Measurements from ENCODE around the gene NTHL1.

NTHL1 gene

DNA sequence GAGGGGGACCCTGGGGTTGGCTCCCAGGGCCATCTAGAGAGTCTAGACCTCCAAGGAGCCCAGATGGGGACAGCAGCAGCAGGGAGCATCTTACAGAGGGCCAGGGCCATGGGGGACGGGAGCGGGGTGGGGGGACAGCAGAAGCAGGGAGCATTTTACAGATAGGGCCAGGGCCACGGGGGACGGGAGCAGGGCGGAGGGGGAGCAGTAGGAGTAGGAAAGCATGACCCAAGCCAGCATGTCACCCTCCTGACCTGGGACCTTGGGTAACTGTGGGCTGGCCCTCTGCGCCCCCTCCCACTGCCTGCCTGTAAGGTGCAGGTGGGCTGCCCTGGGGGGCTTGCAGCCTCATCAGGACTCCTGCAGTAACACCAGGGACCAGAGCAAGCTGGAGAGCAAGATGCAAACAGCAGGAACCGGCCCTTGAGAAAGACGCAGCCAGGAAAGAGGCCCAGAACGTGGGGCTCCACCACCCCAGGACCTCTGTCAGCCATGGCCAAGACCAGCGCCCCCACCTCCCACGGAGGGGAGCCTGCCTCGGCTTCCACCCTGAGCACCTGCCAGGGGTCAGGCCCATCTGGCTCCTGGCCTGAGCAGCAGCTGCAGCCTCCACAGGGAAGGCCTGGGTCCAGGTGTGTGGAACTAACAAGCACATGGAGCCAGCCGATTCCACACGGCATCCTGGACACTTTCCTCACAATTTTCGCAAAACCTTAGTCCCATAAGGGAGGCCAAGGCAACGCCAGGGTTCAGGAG lies 40.4 kb downstream of the NTHL1 start:
- peaks cover 1% of the 10 kb centered on the region for H3K9me3 ChIP-seq (ENCODE audit: insufficient read depth, low read depth, low read length)
- no peak overlapping the region for H4K8ac ChIP-seq (ENCODE audit: low read depth, low read length)
- H3K4ac ChIP-seq (ENCODE audit: low read depth, low read length): peak overlapping the region; percentile 41
- no peak overlapping the region for H2BK12ac ChIP-seq (ENCODE audit: low read length)
- H2BK120ac ChIP-seq (ENCODE audit: insufficient read depth, low read length, poor library complexity): no peak overlapping the region
- H2AK5ac ChIP-seq (ENCODE audit: low read length): no peak overlapping the region
- H3K79me1 ChIP-seq (ENCODE audit: low read length): peaks cover 7% of the 10 kb centered on the region
- peaks cover 13% of the 10 kb centered on the region for H3K79me2 ChIP-seq (ENCODE audit: control insufficient read depth, insufficient read depth, low read length, poor library complexity)
- H4K91ac ChIP-seq (ENCODE audit: low read depth, low read length): no peak overlapping the region
- H3K18ac ChIP-seq (ENCODE audit: low read length): no peak overlapping the region
- H3K36me3 ChIP-seq (ENCODE audit: control insufficient read depth in 1 of 2, insufficient read depth in 2 of 2, low read length in 2 of 2): peaks cover 20 to 22% of the 10 kb centered on the region in 2 experiments
- no peak overlapping the region for H3K23ac ChIP-seq (ENCODE audit: low read length)
- H3K27ac ChIP-seq (ENCODE audit: low read depth, low read length): no peak overlapping the region
- peaks cover 13 to 26% of the 10 kb centered on the region in 2 experiments for H3K4me1 ChIP-seq (ENCODE audit: control insufficient read depth in 1 of 2, insufficient read depth in 2 of 2, low read length in 2 of 2)
- H3K4me2 ChIP-seq (ENCODE audit: low read length): no peak overlapping the region
- H2BK5ac ChIP-seq (ENCODE audit: low read depth, low read length, poor library complexity): no peak overlapping the region
- H3K9ac ChIP-seq (ENCODE audit: low read length): no peak overlapping the region
- no peak overlapping the region for H2AFZ ChIP-seq (ENCODE audit: insufficient read depth, low read length, poor library complexity)
- no peak for DNase-seq
- H3K27me3 ChIP-seq (ENCODE audit: insufficient read depth, low read length): no peaks in the 10 kb centered on the region
- H3K14ac ChIP-seq (ENCODE audit: low read length): no peak overlapping the region
- no CpG with 5 or more reads among the region's 16 CpGs for WGBS (ENCODE audit: extremely low coverage, insufficient coverage, insufficient read length)
- H3K4me3 ChIP-seq (ENCODE audit: low read depth, low read length): no peak overlapping the region
- H4K12ac ChIP-seq (ENCODE audit: low read depth, low read length): no peak overlapping the region

GRCh38 chr16:2006317-2006716 lies 41.3 kb downstream of the NTHL1 start:
- Histone ChIP-seq H4K8ac (ENCODE audit: low read depth, low read length) (no peak overlapping the region), H3K18ac (ENCODE audit: low read length) (peak overlapping the region; percentile 15), H4K91ac (ENCODE audit: low read depth, low read length) (no peak overlapping the region), H3K4me3 (ENCODE audit: low read depth, low read length) (no peak overlapping the region), H3K4me2 (ENCODE audit: low read length) (no peak overlapping the region), H4K12ac (ENCODE audit: low read depth, low read length) (no peak overlapping the region), H3K27ac (ENCODE audit: low read depth, low read length) (no peak overlapping the region), H3K23ac (ENCODE audit: low read length) (no peak overlapping the region), H2AK5ac (ENCODE audit: low read length) (no peak overlapping the region), H2BK5ac (ENCODE audit: low read depth, low read length, poor library complexity) (no peak overlapping the region), H2BK12ac (ENCODE audit: low read length) (no peak overlapping the region), H3K9ac (ENCODE audit: low read length) (no peak overlapping the region), H3K79me2 (ENCODE audit: control insufficient read depth, insufficient read depth, low read length, poor library complexity) (peaks cover 13% of the 10 kb centered on the region), H3K9me3 (ENCODE audit: insufficient read depth, low read depth, low read length) (peaks cover 1% of the 10 kb centered on the region), H3K79me1 (ENCODE audit: low read length) (peaks cover 7% of the 10 kb centered on the region), H3K27me3 (ENCODE audit: insufficient read depth, low read length) (no peaks in the 10 kb centered on the region), H3K4ac (ENCODE audit: low read depth, low read length) (peak overlapping the region; percentile 41), H3K14ac (ENCODE audit: low read length) (no peak overlapping the region), H2BK120ac (ENCODE audit: insufficient read depth, low read length, poor library complexity) (no peak overlapping the region), H2AFZ (ENCODE audit: insufficient read depth, low read length, poor library complexity) (no peak overlapping the region), H3K36me3 (ENCODE audit: control insufficient read depth in 1 of 2, insufficient read depth in 2 of 2, low read length in 2 of 2) (peaks cover 30 to 32% of the 10 kb centered on the region in 2 experiments), H3K4me1 (ENCODE audit: control insufficient read depth in 1 of 2, insufficient read depth in 2 of 2, low read length in 2 of 2) (peaks cover 13 to 26% of the 10 kb centered on the region in 2 experiments)
- no peak for DNase-seq
- WGBS (ENCODE audit: extremely low coverage, insufficient coverage, insufficient read length): no CpG with 5 or more reads among the region's 8 CpGs

- no peak for DNase-seq
- H3K4me3 ChIP-seq (ENCODE audit: low read depth, low read length): no peak overlapping the region
- H2AFZ ChIP-seq (ENCODE audit: insufficient read depth, low read length, poor library complexity): no peak overlapping the region
- no peak overlapping the region for H2BK120ac ChIP-seq (ENCODE audit: insufficient read depth, low read length, poor library complexity)
- H3K79me1 ChIP-seq (ENCODE audit: low read length): peaks cover 7% of the 10 kb centered on the region
- H3K4me2 ChIP-seq (ENCODE audit: low read length): no peak overlapping the region
- no peak overlapping the region for H3K23ac ChIP-seq (ENCODE audit: low read length)
- H4K91ac ChIP-seq (ENCODE audit: low read depth, low read length): no peak overlapping the region
- WGBS (ENCODE audit: extremely low coverage, insufficient coverage, insufficient read length): no CpG with 5 or more reads among the region's 21 CpGs
- no peak overlapping the region for H2BK12ac ChIP-seq (ENCODE audit: low read length)
- no peak overlapping the region for H3K9ac ChIP-seq (ENCODE audit: low read length)
- H4K8ac ChIP-seq (ENCODE audit: low read depth, low read length): no peak overlapping the region
- no peak overlapping the region for H3K14ac ChIP-seq (ENCODE audit: low read length)
- H2AK5ac ChIP-seq (ENCODE audit: low read length): no peak overlapping the region
- peaks cover 13% of the 10 kb centered on the region for H3K79me2 ChIP-seq (ENCODE audit: control insufficient read depth, insufficient read depth, low read length, poor library complexity)
- peaks cover 13 to 25% of the 10 kb centered on the region in 2 experiments for H3K4me1 ChIP-seq (ENCODE audit: control insufficient read depth in 1 of 2, insufficient read depth in 2 of 2, low read length in 2 of 2)
- H2BK5ac ChIP-seq (ENCODE audit: low read depth, low read length, poor library complexity): no peak overlapping the region
- no peak overlapping the region for H4K12ac ChIP-seq (ENCODE audit: low read depth, low read length)
- no peak overlapping the region for H3K4ac ChIP-seq (ENCODE audit: low read depth, low read length)
- H3K27ac ChIP-seq (ENCODE audit: low read depth, low read length): no peak overlapping the region
- H3K36me3 ChIP-seq (ENCODE audit: control insufficient read depth in 1 of 2, insufficient read depth in 2 of 2, low read length in 2 of 2): peaks cover 36 to 39% of the 10 kb centered on the region in 2 experiments
- no peaks in the 10 kb centered on the region for H3K27me3 ChIP-seq (ENCODE audit: insufficient read depth, low read length)
- no peak overlapping the region for H3K18ac ChIP-seq (ENCODE audit: low read length)
- peaks cover 1% of the 10 kb centered on the region for H3K9me3 ChIP-seq (ENCODE audit: insufficient read depth, low read depth, low read length)
Observed at GRCh38 chr16:2005646-2006045, 42.0 kb downstream of the NTHL1 start.

DNA sequence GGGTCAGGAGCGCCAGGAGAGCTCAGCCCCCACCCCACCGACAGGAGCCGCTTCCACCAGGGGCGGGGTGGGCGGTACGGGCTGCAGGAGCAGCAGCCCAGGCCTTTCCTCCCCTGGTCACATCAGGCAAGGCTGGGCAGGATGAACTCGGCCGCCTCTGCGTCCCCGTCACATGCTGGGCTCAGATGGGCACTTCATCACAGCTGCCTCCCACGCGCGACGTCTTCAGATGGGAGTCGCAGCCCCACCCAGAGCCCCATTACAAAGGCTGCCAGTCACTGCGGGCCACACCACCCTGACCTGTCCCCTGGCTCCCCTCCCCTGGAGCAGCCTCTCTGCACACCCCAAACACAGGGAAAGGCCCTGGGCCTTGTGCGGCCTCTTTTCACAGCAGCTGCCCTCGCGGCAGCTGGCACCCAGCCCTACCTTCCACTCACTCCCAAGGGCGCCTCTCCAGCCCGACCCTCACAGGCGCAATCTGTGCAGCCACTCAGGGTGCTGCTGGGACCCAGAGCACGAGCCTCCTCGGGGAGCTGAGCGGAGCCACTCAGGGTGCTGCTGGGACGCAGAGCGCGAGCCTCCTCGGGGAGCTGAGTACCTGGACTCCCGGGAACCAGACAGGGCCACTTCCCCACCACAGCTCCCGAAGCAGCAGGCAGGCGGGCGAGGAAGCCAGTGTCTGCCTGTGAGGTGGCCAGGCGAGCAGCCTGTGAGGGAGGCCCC lies 42.7 kb downstream of the NTHL1 start:
- Histone ChIP-seq H4K8ac (ENCODE audit: low read depth, low read length) (no peak overlapping the region), H3K27ac (ENCODE audit: low read depth, low read length) (no peak overlapping the region)

More for the DNA sequence above, 42.7 kb downstream of the NTHL1 start:
- H3K23ac ChIP-seq (ENCODE audit: low read length): no peak overlapping the region
- H2BK120ac ChIP-seq (ENCODE audit: insufficient read depth, low read length, poor library complexity): no peak overlapping the region
- H4K91ac ChIP-seq (ENCODE audit: low read depth, low read length): no peak overlapping the region
- H4K12ac ChIP-seq (ENCODE audit: low read depth, low read length): no peak overlapping the region
- no peak overlapping the region for H3K4me3 ChIP-seq (ENCODE audit: low read depth, low read length)
- peaks cover 8 to 20% of the 10 kb centered on the region in 2 experiments for H3K4me1 ChIP-seq (ENCODE audit: control insufficient read depth in 1 of 2, insufficient read depth in 2 of 2, low read length in 2 of 2)
- WGBS (ENCODE audit: extremely low coverage, insufficient coverage, insufficient read length): no CpG with 5 or more reads among the region's 34 CpGs
- no peaks in the 10 kb centered on the region for H3K27me3 ChIP-seq (ENCODE audit: insufficient read depth, low read length)
- DNase-seq: no peak
- no peak overlapping the region for H3K9ac ChIP-seq (ENCODE audit: low read length)
- H3K79me1 ChIP-seq (ENCODE audit: low read length): peaks cover 7% of the 10 kb centered on the region
- no peak overlapping the region for H3K4me2 ChIP-seq (ENCODE audit: low read length)
- H3K14ac ChIP-seq (ENCODE audit: low read length): no peak overlapping the region
- H2AFZ ChIP-seq (ENCODE audit: insufficient read depth, low read length, poor library complexity): no peak overlapping the region
- peaks cover 42 to 45% of the 10 kb centered on the region in 2 experiments for H3K36me3 ChIP-seq (ENCODE audit: control insufficient read depth in 1 of 2, insufficient read depth in 2 of 2, low read length in 2 of 2)
- no peak overlapping the region for H2BK5ac ChIP-seq (ENCODE audit: low read depth, low read length, poor library complexity)
- peaks cover 1% of the 10 kb centered on the region for H3K9me3 ChIP-seq (ENCODE audit: insufficient read depth, low read depth, low read length)
- peaks cover 13% of the 10 kb centered on the region for H3K79me2 ChIP-seq (ENCODE audit: control insufficient read depth, insufficient read depth, low read length, poor library complexity)
- H3K4ac ChIP-seq (ENCODE audit: low read depth, low read length): no peak overlapping the region
- no peak overlapping the region for H2BK12ac ChIP-seq (ENCODE audit: low read length)
- no peak overlapping the region for H2AK5ac ChIP-seq (ENCODE audit: low read length)
- H3K18ac ChIP-seq (ENCODE audit: low read length): no peak overlapping the region

All from trophoblast cell (in vitro differentiated cells and primary cell).